Adrenal gland (tissue), 12 donors: ENCODE measurements around the gene CMC2. TPM values are rescaled to one million over a fixed set of nuclear protein-coding genes. Genes with fewer than 3 reads are reported as not detected.

Source experiments
- DNase-seq, 7 donors: peaks; one replicate each; pipeline ENCODE4 v3.0.0-alpha.2; 2019 to 2020
- H3K27ac ChIP-seq, 5 donors: fragments of 200-600 bp; sonication (generic) in 4 of 5; 1 replicate in 3 of 5; 2 replicates in 2 of 5; pipeline versions ENCODE4 v1.5.1 to v1.8.0; 2016 to 2020; ENCODE audit warnings: mild to moderate bottlenecking in 1 of 5
- H3K27me3 ChIP-seq: fragments of 200-600 bp; 2 replicates; pipeline ENCODE4 v1.8.0; 2021
- H3K36me3 ChIP-seq, 2 donors: fragments of 200-600 bp; replicated peaks in 1 of 2; 1 replicate in 1 of 2; 2 replicates in 1 of 2; pipeline versions ENCODE4 v1.5.1 to v1.8.0; 2018 to 2022
- H3K4me1 ChIP-seq, 2 donors: fragments of 200-600 bp; replicated peaks in 1 of 2; 1 replicate in 1 of 2; 2 replicates in 1 of 2; pipeline versions ENCODE4 v1.5.1 to v1.8.0; 2018 to 2021
- H3K4me3 ChIP-seq, 4 donors: fragments of 200-600 bp; sonication (generic) in 3 of 4; one replicate each; pipeline ENCODE4 v1.5.1; 2016 to 2018
- H3K9me3 ChIP-seq, 3 donors: fragments of 200-600 bp; sonication (generic) in 1 of 3; replicated peaks in 1 of 3; 1 replicate in 2 of 3; 2 replicates in 1 of 3; pipeline versions ENCODE4 v1.5.1 to v1.8.0; 2016 to 2021
- CTCF ChIP-seq, 6 experiments: fragments of 450-650 bp in 4 of 6; fragments of 200-600 bp in 2 of 6; sonication (generic) in 1 of 6; IDR thresholded peaks; 1 replicate in 5 of 6; 2 replicates in 1 of 6; pipeline versions ENCODE4 v1.5.1 to v1.8.0; 2016 to 2021; ENCODE audit warnings: antibody characterized with exemption in 6 of 6, mild to moderate bottlenecking in 2 of 6, moderate library complexity in 1 of 6
- POLR2A ChIP-seq, 2 donors: fragments of 450-650 bp; IDR thresholded peaks; one replicate each; pipeline ENCODE4 v1.6.1; 2017; ENCODE audit warnings: antibody characterized with exemption in 2 of 2, mild to moderate bottlenecking in 2 of 2, moderate library complexity in 1 of 2
- WGBS, 4 donors: extraction: QIAGEN DNeasy Blood & Tissue Kit in 2 of 4; methylation state at CpG; one replicate each; pipeline versions ENCODE4 v1.1.5 to v1.1.7; 2013 to 2017; 5-methylcytosine and 5-hydroxymethylcytosine counted together
- intact Hi-C, 2 donors: fragments of 100-400 bp; cut with DNase I; formaldehyde crosslinking; loops; one replicate each; pipeline versions ENCODE4 v1.14.1 to v1.15.0; 2022 to 2023
- polyA plus RNA-seq, 3 donors: library from polyadenylated mRNA; stranded (reverse); fragments of 200-250 nt in 2 of 3; fragments of 350-450 nt in 1 of 3; fragmentation: Illumina TruSeq in 1 of 3; extraction: RNeasy Lipid Tissue Mini Kit (QIAGEN cat#74804) in 1 of 3; gene quantifications; one replicate each; pipeline ENCODE4 v1.2.3, GENCODE V29; 2013 to 2014
- total RNA-seq, 9 donors: library from RNA; depleted of rRNA in 4 of 9; stranded (reverse); fragments of >200 nt in 4 of 9; fragments of 120-200 nt in 1 of 9; fragmentation: NEBNext Ultra II Directional in 1 of 9; extraction: Animal tissue kit (Norgen Biotek cat#: 25700) in 1 of 9; gene quantifications; one replicate each; pipeline versions ENCODE4 v1.1.0 to v1.2.4, GENCODE V29; 2013 to 2023
- donor health status: healthy with polysubstance abuse.
- donor health status: Bipolar disorder and iron deficiency.
- donor health status: DM: yes; HTN: yes; CAD: no.
- donor health status: DM: no; HTN: no; CAD: no.
- donor health status: DM: no; HTN: no; CAD: no.
- donor health status: DM: yes; HTN: yes; CAD: no.

CMC2 gene
- total and polyA plus RNA-seq, 12 donors = 36.1 to 170 (median 65.8) TPM

DNA sequence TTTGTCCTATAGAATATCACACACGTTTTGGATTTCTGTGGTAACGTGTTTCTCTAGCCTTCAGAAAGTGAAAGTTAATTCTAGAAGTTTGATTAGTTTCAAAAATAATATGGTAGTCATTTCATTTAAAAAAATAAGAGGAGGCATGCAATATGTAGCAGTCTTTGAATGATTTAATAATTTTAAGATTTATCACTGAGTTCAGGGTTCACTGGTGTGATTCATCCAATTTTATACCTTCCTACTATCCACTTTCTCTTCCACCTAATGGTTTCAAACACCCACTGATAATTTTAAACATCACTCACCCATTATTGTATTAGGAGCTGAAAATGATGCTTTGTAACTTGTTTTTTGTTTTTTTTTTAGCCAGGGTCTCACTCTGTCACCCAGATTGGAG, 42.3 kb downstream of the CMC2 start:
- peaks cover 0 to 4% (median 0%) of the 10 kb centered on the region in 3 donors for H3K9me3 ChIP-seq
- no peaks in the 10 kb centered on the region for H3K27me3 ChIP-seq
- intact Hi-C loops = no loop called here
- 49 to 74% (median 62%) methylated on average over 2 of the region's 2 CpGs for WGBS, 4 donors
- TF ChIP-seq POLR2A (IDR thresholded peaks at IDR 0.05) = no peak
- TF ChIP-seq CTCF (IDR thresholded peaks at IDR 0.05) = no peak
- no peak for DNase-seq
- H3K4me3 ChIP-seq = no peak overlapping the region
- no peaks in the 10 kb centered on the region for H3K4me1 ChIP-seq
- no peak overlapping the region for H3K27ac ChIP-seq
- no peaks in the 10 kb centered on the region for H3K36me3 ChIP-seq

DNA sequence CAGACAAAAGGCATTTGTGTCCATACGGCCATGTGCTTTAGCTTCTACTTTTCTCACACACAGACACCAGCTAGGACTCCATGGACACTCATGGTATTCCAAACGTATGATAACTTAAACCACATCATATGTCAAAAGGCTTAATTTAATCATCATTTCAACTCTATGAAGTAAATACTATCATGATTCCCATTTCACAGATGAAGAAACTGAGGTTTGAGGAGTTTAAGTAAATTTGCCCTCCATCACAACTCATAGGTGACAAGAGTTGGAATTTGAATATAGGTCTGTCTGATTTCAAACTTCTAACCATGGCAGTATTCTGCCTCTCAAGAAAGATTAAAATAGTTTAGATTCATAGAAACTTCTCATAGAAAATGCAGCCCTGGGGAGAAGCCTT, 43.8 kb downstream of the CMC2 start:
- H3K9me3 ChIP-seq = peaks cover 0 to 11% (median 0%) of the 10 kb centered on the region in 3 donors
- 64 to 87% (median 86%) methylated on average over 2 of the region's 2 CpGs for WGBS, 4 donors
- no peak for TF ChIP-seq POLR2A (IDR thresholded peaks at IDR 0.05)
- no peak for TF ChIP-seq CTCF (IDR thresholded peaks at IDR 0.05)
- no peaks in the 10 kb centered on the region for H3K36me3 ChIP-seq
- H3K4me1 ChIP-seq = no peaks in the 10 kb centered on the region
- H3K4me3 ChIP-seq = no peak overlapping the region
- DNase-seq = no peak
- H3K27ac ChIP-seq = no peak overlapping the region
- intact Hi-C loops = no loop called here
- H3K27me3 ChIP-seq = no peaks in the 10 kb centered on the region

- DNase-seq = no peak
- H3K9me3 ChIP-seq = peaks cover 0 to 16% (median 0%) of the 10 kb centered on the region in 3 donors
- peaks cover 6 to 9% of the 10 kb centered on the region in 2 donors for H3K4me1 ChIP-seq
- no peaks in the 10 kb centered on the region for H3K36me3 ChIP-seq
- H3K27me3 ChIP-seq = no peaks in the 10 kb centered on the region
- TF ChIP-seq POLR2A (IDR thresholded peaks at IDR 0.05) (no peak), CTCF (IDR thresholded peaks at IDR 0.05) (no peak)
- intact Hi-C loops = no loop called here
- H3K4me3 ChIP-seq = no peak overlapping the region
- no peak overlapping the region for H3K27ac ChIP-seq
These were observed 48.4 kb downstream of the CMC2 start for GRCh38 chr16:80958284-80958683.

DNA sequence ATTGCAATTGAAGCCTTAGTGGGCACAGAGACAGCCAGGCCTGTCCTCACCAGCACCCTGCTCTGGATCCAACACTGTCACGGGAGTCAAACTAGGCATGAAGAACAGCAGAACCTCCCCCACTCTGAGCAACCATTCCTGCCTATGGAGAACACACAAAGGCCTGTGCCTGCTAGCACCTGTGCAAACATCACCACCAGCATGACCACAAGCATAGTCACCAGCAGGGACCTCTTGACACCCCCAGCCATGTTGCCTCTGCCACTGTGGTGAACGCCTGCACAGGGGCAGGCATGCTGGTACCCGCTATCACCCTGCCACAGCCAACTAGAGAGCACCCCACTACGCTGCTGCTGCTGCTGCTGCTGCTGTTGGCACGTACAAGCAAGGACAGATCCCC, 51.7 kb downstream of the CMC2 start:
- H3K36me3 ChIP-seq = no peaks in the 10 kb centered on the region
- no peaks in the 10 kb centered on the region for H3K27me3 ChIP-seq
- H3K4me3 ChIP-seq = no peak overlapping the region
- peaks cover 6 to 9% of the 10 kb centered on the region in 2 donors for H3K4me1 ChIP-seq
- peak in 2 of 7 donors; percentile 23 to 24 for DNase-seq
- no peak overlapping the region for H3K27ac ChIP-seq
- intact Hi-C loops = no loop called here
- 65 to 94% (median 75%) methylated on average over 3 to 5 of the region's 5 CpGs for WGBS, 4 donors
- H3K9me3 ChIP-seq = peaks cover 0 to 12% (median 0%) of the 10 kb centered on the region in 3 donors
- TF ChIP-seq POLR2A (IDR thresholded peaks at IDR 0.05) (no peak), CTCF (IDR thresholded peaks at IDR 0.05) (no peak)
